Mesendoderm (in vitro differentiated cells): ENCODE results near the gene CLDN25.
A peak's percentile ranks its signal among the peaks of the same experiment; 100 is the strongest.

Experiments
- DNase-seq: peaks from one replicate; pipeline ENCODE4 v3.0.0; 2013
- H2AK5ac ChIP-seq: 2 replicates; pipeline ENCODE4 v1.6.1; 2013; ENCODE audit warnings: low read length, inconsistent platforms
- H2BK120ac ChIP-seq: 2 replicates; pipeline ENCODE4 v1.6.1; 2013; ENCODE audit warnings: low read depth, mild to moderate bottlenecking, low read length, moderate library complexity, mixed read lengths
- H2BK15ac ChIP-seq: replicated peaks from 2 replicates; pipeline ENCODE4 v1.6.1; 2013; ENCODE audit warnings: low read depth, mild to moderate bottlenecking, moderate library complexity
- H2BK5ac ChIP-seq: 2 replicates; pipeline ENCODE4 v1.6.1; 2013; ENCODE audit warnings: low read length, inconsistent platforms
- H3K18ac ChIP-seq: 2 replicates; pipeline ENCODE4 v1.6.1; 2013; ENCODE audit warnings: mild to moderate bottlenecking, low read length, mixed read lengths
- H3K23ac ChIP-seq: one replicate; pipeline ENCODE4 v1.6.1; 2013; ENCODE audit warnings: low read length
- H3K27ac ChIP-seq: 2 replicates; pipeline ENCODE4 v1.5.1; 2013; ENCODE audit warnings: low read depth, mild to moderate bottlenecking, inconsistent platforms, low read length, moderate library complexity
- H3K27me3 ChIP-seq: 2 replicates; pipeline ENCODE4 v1.6.1; 2013; ENCODE audit warnings: low read length, control low read depth, mild to moderate bottlenecking, inconsistent platforms; ENCODE audit not compliant: insufficient read depth, poor library complexity
- H3K36me3 ChIP-seq: 2 replicates; pipeline ENCODE4 v1.6.1; 2013; ENCODE audit warnings: low read length, inconsistent platforms; ENCODE audit not compliant: control insufficient read depth, insufficient read depth
- H3K4ac ChIP-seq: one replicate; pipeline ENCODE4 v1.6.1; 2013; ENCODE audit warnings: low read depth, mild to moderate bottlenecking, low read length, moderate library complexity
- H3K4me1 ChIP-seq: 2 replicates; pipeline ENCODE4 v1.6.1; 2013; ENCODE audit warnings: low read depth, low read length, inconsistent platforms; ENCODE audit not compliant: control insufficient read depth
- H3K4me2 ChIP-seq: 2 replicates; pipeline ENCODE4 v1.6.1; 2013; ENCODE audit warnings: low read length
- H3K4me3 ChIP-seq: 2 replicates; pipeline ENCODE4 v1.5.1; 2013; ENCODE audit warnings: mild to moderate bottlenecking, low read length
- H3K56ac ChIP-seq: one replicate; pipeline ENCODE4 v1.6.1; 2013; ENCODE audit warnings: low read length
- H3K79me1 ChIP-seq: 2 replicates; pipeline ENCODE4 v1.6.1; 2013; ENCODE audit warnings: low read length, inconsistent platforms
- H3K79me2 ChIP-seq: 2 replicates; pipeline ENCODE4 v1.6.1; 2013; ENCODE audit warnings: mild to moderate bottlenecking, low read length; ENCODE audit not compliant: control insufficient read depth, insufficient read depth
- H3K9ac ChIP-seq: 2 replicates; pipeline ENCODE4 v1.6.1; 2013; ENCODE audit warnings: low read length, inconsistent platforms
- H4K5ac ChIP-seq: one replicate; pipeline ENCODE4 v1.6.1; 2013; ENCODE audit warnings: low read length
- H4K8ac ChIP-seq: one replicate; pipeline ENCODE4 v1.6.1; 2013; ENCODE audit warnings: low read depth, mild to moderate bottlenecking, control low read depth, low read length, moderate library complexity
- WGBS: extraction: QIAGEN DNeasy Blood & Tissue Kit; methylation state at CpG from one replicate; pipeline ENCODE4 v1.1.7; 2013; ENCODE audit warnings: low lambda C conversion rate, missing lambda C conversion rate; ENCODE audit not compliant: insufficient coverage; ENCODE audit errors: extremely low coverage; 5-methylcytosine and 5-hydroxymethylcytosine counted together

CLDN25 gene

GRCh38 chr11:113789675-113790320, 10.2 kb downstream of the CLDN25 start:
- Histone ChIP-seq H2BK120ac (no peak overlapping the region), H3K4me2 (no peak overlapping the region), H3K4ac (no peak overlapping the region), H4K8ac (no peak overlapping the region), H3K4me1 (no peaks in the 10 kb centered on the region), H2AK5ac (no peak overlapping the region), H3K27ac (no peak overlapping the region), H3K18ac (no peak overlapping the region), H2BK15ac (no peak overlapping the region), H3K27me3 (no peaks in the 10 kb centered on the region), H4K5ac (no peak overlapping the region), H2BK5ac (no peak overlapping the region), H3K9ac (no peak overlapping the region), H3K79me2 (no peaks in the 10 kb centered on the region), H3K36me3 (no peaks in the 10 kb centered on the region), H3K56ac (no peak overlapping the region), H3K4me3 (no peak overlapping the region), H3K79me1 (no peaks in the 10 kb centered on the region), H3K23ac (no peak overlapping the region)
- no CpG with 5 or more reads among the region's 35 CpGs for WGBS
- DNase-seq, result peak; percentile 6

GRCh38 chr11:113796663-113797259, 17.2 kb downstream of the CLDN25 start:
- no peaks in the 10 kb centered on the region for H3K27me3 ChIP-seq
- no peak overlapping the region for H3K27ac ChIP-seq
- no peak overlapping the region for H3K23ac ChIP-seq
- H3K18ac ChIP-seq, result no peak overlapping the region
- no peaks in the 10 kb centered on the region for H3K4me1 ChIP-seq
- H3K4me2 ChIP-seq, result no peak overlapping the region
- H3K36me3 ChIP-seq, result peaks cover 3% of the 10 kb centered on the region
- H3K79me1 ChIP-seq, result no peaks in the 10 kb centered on the region
- H4K8ac ChIP-seq, result no peak overlapping the region
- H3K79me2 ChIP-seq, result no peaks in the 10 kb centered on the region
- no CpG with 5 or more reads among the region's 3 CpGs for WGBS
- no peak overlapping the region for H3K4me3 ChIP-seq
- no peak overlapping the region for H4K5ac ChIP-seq
- H3K56ac ChIP-seq, result no peak overlapping the region
- peak; percentile 53 for DNase-seq
- no peak overlapping the region for H3K9ac ChIP-seq
- no peak overlapping the region for H2AK5ac ChIP-seq
- H2BK15ac ChIP-seq, result no peak overlapping the region
- no peak overlapping the region for H3K4ac ChIP-seq
- H2BK120ac ChIP-seq, result no peak overlapping the region
- no peak overlapping the region for H2BK5ac ChIP-seq

- Histone ChIP-seq H4K5ac (no peak overlapping the region), H2BK15ac (no peak overlapping the region), H3K79me1 (no peaks in the 10 kb centered on the region), H2AK5ac (no peak overlapping the region), H3K23ac (no peak overlapping the region), H3K9ac (no peak overlapping the region), H3K36me3 (peaks cover 11% of the 10 kb centered on the region), H2BK120ac (no peak overlapping the region), H2BK5ac (no peak overlapping the region), H3K4me2 (no peak overlapping the region), H3K18ac (no peak overlapping the region), H3K4me3 (no peak overlapping the region), H3K79me2 (no peaks in the 10 kb centered on the region), H4K8ac (no peak overlapping the region), H3K56ac (no peak overlapping the region), H3K4me1 (no peaks in the 10 kb centered on the region), H3K27me3 (no peaks in the 10 kb centered on the region), H3K4ac (no peak overlapping the region), H3K27ac (no peak overlapping the region)
- no peak for DNase-seq
These were observed 23.0 kb downstream of the CLDN25 start for GRCh38 chr11:113802621-113803020.

GRCh38 chr11:113805640-113806039, 26.0 kb downstream of the CLDN25 start:
- Histone ChIP-seq H3K23ac (no peak overlapping the region), H3K4me1 (no peaks in the 10 kb centered on the region), H3K4ac (no peak overlapping the region), H4K5ac (no peak overlapping the region), H3K36me3 (peaks cover 11% of the 10 kb centered on the region), H3K56ac (no peak overlapping the region), H3K4me3 (no peak overlapping the region), H2BK5ac (no peak overlapping the region), H4K8ac (no peak overlapping the region), H3K18ac (no peak overlapping the region), H2BK120ac (no peak overlapping the region), H3K4me2 (no peak overlapping the region), H2BK15ac (no peak overlapping the region), H2AK5ac (no peak overlapping the region), H3K79me2 (no peaks in the 10 kb centered on the region), H3K9ac (no peak overlapping the region), H3K27ac (no peak overlapping the region), H3K79me1 (no peaks in the 10 kb centered on the region), H3K27me3 (no peaks in the 10 kb centered on the region)
- no peak for DNase-seq

GRCh38 chr11:113806406-113806805, 26.8 kb downstream of the CLDN25 start:
- Histone ChIP-seq H3K56ac (no peak overlapping the region), H3K9ac (no peak overlapping the region), H3K23ac (no peak overlapping the region), H2BK5ac (no peak overlapping the region), H2AK5ac (no peak overlapping the region), H3K4me3 (no peak overlapping the region), H3K79me1 (no peaks in the 10 kb centered on the region), H4K8ac (no peak overlapping the region), H3K79me2 (no peaks in the 10 kb centered on the region), H3K27me3 (no peaks in the 10 kb centered on the region), H3K18ac (no peak overlapping the region), H2BK15ac (no peak overlapping the region), H3K4ac (no peak overlapping the region), H4K5ac (no peak overlapping the region), H2BK120ac (no peak overlapping the region), H3K36me3 (peaks cover 10% of the 10 kb centered on the region), H3K27ac (no peak overlapping the region), H3K4me2 (no peak overlapping the region), H3K4me1 (no peaks in the 10 kb centered on the region)
- WGBS, result no CpG with 5 or more reads among the region's 2 CpGs
- DNase-seq, result peak; percentile 76

- Histone ChIP-seq H3K27me3 (no peaks in the 10 kb centered on the region), H3K36me3 (peaks cover 2% of the 10 kb centered on the region), H3K23ac (no peak overlapping the region), H2BK15ac (no peak overlapping the region), H3K4me3 (no peak overlapping the region), H4K5ac (no peak overlapping the region), H3K4me2 (no peak overlapping the region), H2BK120ac (no peak overlapping the region), H2BK5ac (no peak overlapping the region), H3K18ac (no peak overlapping the region), H3K79me1 (no peaks in the 10 kb centered on the region), H3K27ac (no peak overlapping the region), H3K79me2 (no peaks in the 10 kb centered on the region), H3K4ac (no peak overlapping the region), H3K9ac (no peak overlapping the region), H3K56ac (no peak overlapping the region), H2AK5ac (no peak overlapping the region), H4K8ac (no peak overlapping the region), H3K4me1 (no peaks in the 10 kb centered on the region)
- no peak for DNase-seq
- WGBS, result no CpG with 5 or more reads among the region's 2 CpGs
These were observed 29.3 kb downstream of the CLDN25 start for GRCh38 chr11:113808931-113809330.
